Measurements from ENCODE around the gene DNAJB12. TPM values are rescaled to one million over a fixed set of nuclear protein-coding genes. Genes with fewer than 3 reads are reported as not detected.

Gene DNAJB12
- total RNA-seq, 1 experiment from 2014 or later = 27.6 TPM

DNA sequence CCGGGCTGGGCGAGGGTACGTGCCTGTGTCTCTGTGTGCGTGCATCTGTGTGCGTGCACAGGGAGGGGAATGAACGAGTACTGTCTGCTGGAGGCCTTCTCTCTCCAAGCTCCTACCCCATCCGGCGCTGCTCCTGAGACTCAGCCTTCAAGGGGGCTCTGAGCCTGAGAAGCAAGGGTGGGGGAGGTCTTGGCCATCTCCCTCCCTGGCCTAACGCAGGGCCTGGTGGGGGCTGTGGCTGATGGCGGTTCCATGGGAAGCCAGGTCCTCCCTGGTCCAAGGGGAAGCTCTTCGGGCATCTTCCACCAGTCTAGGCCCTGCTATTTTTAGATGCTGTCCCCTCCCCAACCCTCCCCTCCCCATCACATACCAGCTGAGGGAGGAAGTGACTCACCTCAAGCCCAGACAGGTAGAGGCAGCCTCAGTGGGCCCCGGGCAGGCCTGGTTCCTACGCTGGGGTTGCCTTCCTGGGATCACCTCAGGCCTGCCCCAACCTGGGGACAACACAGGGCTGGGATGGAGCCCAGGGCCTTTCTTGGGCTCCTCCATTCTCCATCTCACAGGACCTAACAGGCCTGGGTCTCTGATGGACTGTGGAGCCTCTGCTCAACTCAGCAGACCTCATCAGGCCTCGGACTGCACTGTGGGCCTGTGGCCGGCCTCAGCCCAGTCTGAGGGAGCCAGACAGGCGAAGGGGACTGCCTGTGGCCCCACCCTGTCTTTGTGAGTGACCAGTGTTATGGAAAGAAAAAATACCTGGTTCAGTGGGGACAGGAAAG lies 32.2 kb downstream of the DNAJB12 start:
- no peaks in the 10 kb centered on the region for H3K27me3 ChIP-seq (ENCODE audit: insufficient read depth, low read length)
- H3K4me2 ChIP-seq (ENCODE audit: insufficient read depth, insufficient read length, low read length) = no peak overlapping the region
- no peaks in the 10 kb centered on the region for H4K20me1 ChIP-seq (ENCODE audit: control insufficient read depth, insufficient read depth, insufficient read length)
- H2AFZ ChIP-seq (ENCODE audit: low read length) = no peak overlapping the region
- Mint-ChIP-seq H3K4me1 (peaks cover 35 to 48% of the 10 kb centered on the region in 2 experiments), H3K4me3 (no peak overlapping the region; a peak in 1 of 5 replicates), H3K27ac (peak overlapping the region in 1 of 3 experiments; percentile 50; a peak in 2 of 7 replicates), H3K9me3 (no peaks in the 10 kb centered on the region; a peak in 1 of 5 replicates), H3K36me3 (ENCODE audit: insufficient read depth in 1 of 3, low read depth in 3 of 3) (no peaks in the 10 kb centered on the region), H3K27me3 (ENCODE audit: low read depth) (no peaks in the 10 kb centered on the region)
- no peak for DNase-seq
- H2BK20ac ChIP-seq (ENCODE audit: low read depth, low read length, poor library complexity, severe bottlenecking) = no peak overlapping the region
- TF ChIP-seq, protein P1, sequence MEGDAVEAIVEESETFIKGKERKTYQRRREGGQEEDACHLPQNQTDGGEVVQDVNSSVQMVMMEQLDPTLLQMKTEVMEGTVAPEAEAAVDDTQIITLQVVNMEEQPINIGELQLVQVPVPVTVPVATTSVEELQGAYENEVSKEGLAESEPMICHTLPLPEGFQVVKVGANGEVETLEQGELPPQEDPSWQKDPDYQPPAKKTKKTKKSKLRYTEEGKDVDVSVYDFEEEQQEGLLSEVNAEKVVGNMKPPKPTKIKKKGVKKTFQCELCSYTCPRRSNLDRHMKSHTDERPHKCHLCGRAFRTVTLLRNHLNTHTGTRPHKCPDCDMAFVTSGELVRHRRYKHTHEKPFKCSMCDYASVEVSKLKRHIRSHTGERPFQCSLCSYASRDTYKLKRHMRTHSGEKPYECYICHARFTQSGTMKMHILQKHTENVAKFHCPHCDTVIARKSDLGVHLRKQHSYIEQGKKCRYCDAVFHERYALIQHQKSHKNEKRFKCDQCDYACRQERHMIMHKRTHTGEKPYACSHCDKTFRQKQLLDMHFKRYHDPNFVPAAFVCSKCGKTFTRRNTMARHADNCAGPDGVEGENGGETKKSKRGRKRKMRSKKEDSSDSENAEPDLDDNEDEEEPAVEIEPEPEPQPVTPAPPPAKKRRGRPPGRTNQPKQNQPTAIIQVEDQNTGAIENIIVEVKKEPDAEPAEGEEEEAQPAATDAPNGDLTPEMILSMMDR (conservative IDR thresholded peaks at IDR 0.05) = no peak
- whole genome bisulfite sequencing (ENCODE audit: extremely low coverage, insufficient read length, low lambda C conversion rate) = no CpG with 5 or more reads among the region's 16 CpGs
- H2BK120ac ChIP-seq (ENCODE audit: low read depth, low read length, poor library complexity, severe bottlenecking) = no peak overlapping the region
- H2BK5ac ChIP-seq (ENCODE audit: insufficient read length, low read length) = no peak overlapping the region
- no peak overlapping the region for H3T11ph ChIP-seq (ENCODE audit: low read length)
- peaks cover 2% of the 10 kb centered on the region; the same call in 1 of the 2 replicates for H3K4me1 ChIP-seq (ENCODE audit: insufficient read depth, low read length)
- no peak overlapping the region for H4K91ac ChIP-seq (ENCODE audit: insufficient read length, low read depth, low read length)
- H4K5ac ChIP-seq (ENCODE audit: insufficient read length, low read depth, low read length) = no peak overlapping the region
- no peak overlapping the region for H3K14ac ChIP-seq (ENCODE audit: insufficient read depth, low read length)
- no peak overlapping the region for H4K8ac ChIP-seq (replicated peaks; ENCODE audit: insufficient read length, low read depth, low read length)
- H3K79me1 ChIP-seq (ENCODE audit: insufficient read depth, low read depth, low read length, poor library complexity, severe bottlenecking) = no peaks in the 10 kb centered on the region
- no peak overlapping the region for H3K23ac ChIP-seq (ENCODE audit: insufficient read length, low read depth, low read length)
- H3K4ac ChIP-seq (ENCODE audit: low read depth, low read length) = no peak overlapping the region
- peaks cover 3% of the 10 kb centered on the region for H3K23me2 ChIP-seq (ENCODE audit: insufficient read length, low read depth, low read length, poor library complexity, severe bottlenecking)
- H3K9ac ChIP-seq (ENCODE audit: extremely low read depth, insufficient read length, low read length) = no peak overlapping the region
- peak overlapping the region; percentile 50 for H3K18ac ChIP-seq (ENCODE audit: insufficient read length, low read depth, low read length)
- H3K56ac ChIP-seq (ENCODE audit: insufficient read length, low read depth, low read length) = no peak overlapping the region
- no peak overlapping the region for H3K27ac ChIP-seq (ENCODE audit: insufficient read length, low read depth, low read length)
- H3K9me3 ChIP-seq (ENCODE audit: control insufficient read depth, low read depth, low read length) = no peaks in the 10 kb centered on the region
- no peak overlapping the region for H2BK12ac ChIP-seq (ENCODE audit: insufficient read length, low read depth, low read length)
- no peaks in the 10 kb centered on the region for H3K79me2 ChIP-seq (ENCODE audit: insufficient read depth, low read length)
- H2AK5ac ChIP-seq (ENCODE audit: insufficient read length, low read length) = no peak overlapping the region
- H2BK15ac ChIP-seq (ENCODE audit: low read depth, low read length) = no peak overlapping the region
